ENCODE results near the gene ROM1.

Gene ROM1

GRCh38 chr11:62652161-62653006 lies 39.3 kb downstream of the ROM1 start:
- DNase-seq, result no peak

GRCh38 chr11:62654297-62654696 lies 41.2 kb downstream of the ROM1 start:
- DNase-seq, result no peak

- no peak for DNase-seq
Observed at GRCh38 chr11:62656796-62657429, 43.9 kb downstream of the ROM1 start.

DNA sequence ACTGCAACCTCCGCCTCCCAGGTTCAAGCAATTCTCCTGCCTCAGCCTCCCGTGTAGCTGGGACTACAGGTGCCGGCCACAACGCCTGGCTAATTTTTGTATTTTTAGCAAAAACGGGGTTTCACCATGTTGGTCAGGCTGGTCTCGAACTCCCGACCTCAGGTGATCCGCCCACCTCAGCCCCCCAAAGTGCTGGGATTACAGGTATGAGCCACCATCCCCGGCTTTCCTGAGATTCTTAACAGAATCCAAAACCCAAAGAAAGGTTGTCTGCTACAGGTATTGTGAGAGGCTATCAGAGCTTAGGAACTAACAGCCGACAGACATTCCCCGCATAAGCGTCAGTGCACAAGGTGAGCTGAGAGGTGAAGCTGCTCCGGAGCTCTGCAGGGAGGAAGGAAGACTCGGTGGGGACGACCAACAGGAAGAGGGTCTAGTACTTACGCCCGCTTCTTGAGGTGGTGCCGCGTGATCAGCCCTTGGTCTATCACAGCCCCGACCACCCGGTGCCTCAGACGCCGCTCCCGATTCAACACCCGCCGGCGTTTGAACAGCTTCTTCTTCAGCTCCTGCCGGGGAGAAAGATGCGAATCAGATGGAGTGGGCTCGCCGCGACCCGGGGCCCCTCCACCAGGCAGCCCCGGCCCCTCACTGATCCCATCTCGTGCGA lies 51.5 kb downstream of the ROM1 start:
- peak; percentile 74 for DNase-seq
